PC-9 (cell line): Measurements from ENCODE around the gene SH3PXD2A.

ENCODE experiments used
- EZH2 ChIP-seq: fragments of 200-600 bp; sonication (generic); IDR thresholded peaks from 2 replicates; pipeline ENCODE4 v1.8.0; 2017; ENCODE audit warnings: antibody characterized with exemption, low read depth
- TF ChIP-seq, protein P1 (sequence below): fragments of 200-600 bp; sonication (generic); conservative IDR thresholded peaks from 2 replicates; pipeline ENCODE4 v1.6.1; 2017; ENCODE audit warnings: mixed run types, antibody characterized with exemption, mild to moderate bottlenecking, moderate library complexity

DNA sequence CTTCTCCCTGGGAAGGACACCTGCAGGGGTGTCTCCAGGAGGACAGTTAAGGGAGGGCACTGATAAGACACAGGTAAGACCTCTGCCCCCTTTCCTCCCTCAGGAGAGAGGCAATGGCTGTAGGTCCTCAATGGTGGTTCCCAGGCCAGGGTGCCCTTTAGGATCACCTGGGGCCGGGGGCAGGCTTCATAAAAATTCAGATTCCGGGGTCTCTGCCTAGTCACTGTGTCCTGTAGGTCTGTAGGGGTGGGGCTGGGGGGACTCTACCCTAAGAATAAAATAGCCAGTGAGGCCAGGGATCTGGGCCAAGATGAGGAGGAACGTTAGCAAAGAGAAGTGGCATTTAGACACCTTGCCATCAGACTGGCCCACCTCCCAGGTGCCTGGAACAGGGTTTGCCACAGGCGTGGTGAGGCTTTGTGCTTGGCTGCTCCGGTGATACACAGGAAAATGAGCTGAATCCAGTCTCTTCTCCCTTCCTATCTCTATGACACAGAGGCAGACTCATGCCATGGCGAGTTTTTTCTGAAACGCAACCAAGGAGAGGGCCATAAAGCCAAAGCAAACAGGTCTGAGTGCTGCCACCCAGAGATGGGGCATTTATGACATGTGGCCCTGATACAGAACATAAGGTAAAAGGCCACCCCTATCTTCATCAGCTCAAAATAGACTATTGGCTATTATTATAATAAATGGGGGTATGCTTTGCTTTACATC, 52.6 kb downstream of the SH3PXD2A start:
- TF ChIP-seq, protein P1, sequence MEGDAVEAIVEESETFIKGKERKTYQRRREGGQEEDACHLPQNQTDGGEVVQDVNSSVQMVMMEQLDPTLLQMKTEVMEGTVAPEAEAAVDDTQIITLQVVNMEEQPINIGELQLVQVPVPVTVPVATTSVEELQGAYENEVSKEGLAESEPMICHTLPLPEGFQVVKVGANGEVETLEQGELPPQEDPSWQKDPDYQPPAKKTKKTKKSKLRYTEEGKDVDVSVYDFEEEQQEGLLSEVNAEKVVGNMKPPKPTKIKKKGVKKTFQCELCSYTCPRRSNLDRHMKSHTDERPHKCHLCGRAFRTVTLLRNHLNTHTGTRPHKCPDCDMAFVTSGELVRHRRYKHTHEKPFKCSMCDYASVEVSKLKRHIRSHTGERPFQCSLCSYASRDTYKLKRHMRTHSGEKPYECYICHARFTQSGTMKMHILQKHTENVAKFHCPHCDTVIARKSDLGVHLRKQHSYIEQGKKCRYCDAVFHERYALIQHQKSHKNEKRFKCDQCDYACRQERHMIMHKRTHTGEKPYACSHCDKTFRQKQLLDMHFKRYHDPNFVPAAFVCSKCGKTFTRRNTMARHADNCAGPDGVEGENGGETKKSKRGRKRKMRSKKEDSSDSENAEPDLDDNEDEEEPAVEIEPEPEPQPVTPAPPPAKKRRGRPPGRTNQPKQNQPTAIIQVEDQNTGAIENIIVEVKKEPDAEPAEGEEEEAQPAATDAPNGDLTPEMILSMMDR, result no peak
- TF ChIP-seq EZH2, result no peak
